GM12874 (cell line): ENCODE measurements around the gene TNNI2.

Experiments used
- CTCF ChIP-seq: IDR thresholded peaks from 2 replicates; pipeline ENCODE4 v1.5.1; 2011; ENCODE audit warnings: low read depth, mild to moderate bottlenecking, control low read depth, low read length, moderate library complexity; ENCODE audit not compliant: insufficient read depth

Gene TNNI2

GRCh38 chr11:1823376-1824220 is 15.2 kb upstream of the TNNI2 start:
- TF ChIP-seq CTCF: no peak

GRCh38 chr11:1824221-1825038 is 14.4 kb upstream of the TNNI2 start:
- TF ChIP-seq CTCF: no peak

GRCh38 chr11:1825039-1825740 is 13.6 kb upstream of the TNNI2 start:
- TF ChIP-seq CTCF: peak; percentile 66

- TF ChIP-seq CTCF: no peak
Measured at GRCh38 chr11:1825785-1826451, 12.9 kb upstream of the TNNI2 start.

GRCh38 chr11:1826552-1827094 is 12.2 kb upstream of the TNNI2 start:
- TF ChIP-seq CTCF: no peak

- no peak for TF ChIP-seq CTCF
Measured at GRCh38 chr11:1827095-1827813, 11.5 kb upstream of the TNNI2 start.
